HepG2 (cell line): ENCODE results near the gene FAR1. TPM values are rescaled to one million over a fixed set of nuclear protein-coding genes. Genes with fewer than 3 reads are reported as not detected.

Source experiments
- ATAC-seq: fragments of 200-7000 bp; cut with Tn5 transposase; 3 replicates; pipeline ENCODE4 v1.9.1; 2020; ENCODE audit warnings: mild to moderate bottlenecking, moderate library complexity
- BruUV-seq: library from RNA; stranded (reverse); fragments of 400-500 nt; replicated peaks from 2 replicates; lab custom pipeline; 2021; lab: Mats Ljungman, UMichigan
- CTCF ChIA-PET: fragments of 300-600 bp; formaldehyde crosslinking; extraction: SDS; loops from one replicate; lab custom pipeline; 2021; ENCODE audit warnings: low total read pairs, inconsistent platforms, low intra/inter-chr PET ratio; lab: Yijun Ruan, JAX
- POLR2A ChIA-PET: fragments of 350-600 bp; sonication (Branson Sonifier 250); formaldehyde crosslinking; loops from one replicate; lab custom pipeline; 2020; ENCODE audit warnings: antibody characterized with exemption, inconsistent platforms; lab: Yijun Ruan, JAX
- DNase-seq: peaks from one replicate; pipeline ENCODE4 v3.0.0-alpha.2; 2015; ENCODE audit warnings: low spot score
- FAIRE-seq: peaks from 3 replicates; lab custom pipeline; 2011; peaks lifted over from hg19 to GRCh38; lab: Jason Lieb, UNC
- H2AFZ ChIP-seq: one replicate; pipeline ENCODE4 v1.6.1; 2011; ENCODE audit warnings: low read length, inconsistent platforms
- H3K27ac ChIP-seq: fragments of 300-600 bp; 3 replicates; pipeline ENCODE4 v1.8.0; 2011; ENCODE audit warnings: mixed run types, mild to moderate bottlenecking, mixed read lengths, low read length, inconsistent platforms; ENCODE audit not compliant: insufficient read depth; ENCODE audit errors: extremely low read length
- H3K27me3 ChIP-seq, 2 experiments: fragments of 200-600 bp in 1 of 2; 2 replicates in 1 of 2; 3 replicates in 1 of 2; pipeline versions ENCODE4 v1.6.0 to v1.8.0; 2011; ENCODE audit warnings: low read length in 2 of 2, mild to moderate bottlenecking in 2 of 2, moderate library complexity in 2 of 2, inconsistent platforms in 1 of 2; ENCODE audit not compliant: insufficient read depth in 2 of 2, control insufficient read depth in 1 of 2
- H3K36me3 ChIP-seq, 2 experiments: fragments of 200-600 bp in 1 of 2; replicated peaks in 1 of 2; 2 replicates in 1 of 2; 3 replicates in 1 of 2; pipeline versions ENCODE4 v1.5.1 to v1.8.0; 2011; ENCODE audit warnings: low read length in 2 of 2, inconsistent platforms in 1 of 2; ENCODE audit not compliant: insufficient read depth in 2 of 2, control insufficient read depth in 1 of 2
- H3K4me1 ChIP-seq: 2 replicates; pipeline ENCODE4 v1.5.1; 2012; ENCODE audit warnings: low read length, inconsistent platforms; ENCODE audit not compliant: insufficient read depth
- H3K4me2 ChIP-seq: 2 replicates; pipeline ENCODE4 v1.6.0; 2011; ENCODE audit warnings: low read depth, low read length, inconsistent platforms
- H3K4me3 ChIP-seq, 3 experiments: fragments of 200-600 bp in 1 of 3; sonication (generic), shearing (Covaris generic) in 1 of 3; replicated peaks in 1 of 3; 2 replicates each; pipeline ENCODE4 v1.5.1; 2011 to 2016; ENCODE audit warnings: low read length in 3 of 3, inconsistent platforms in 2 of 3, low read depth in 2 of 3, mild to moderate bottlenecking in 2 of 3, control low read depth in 1 of 3, mixed read lengths in 1 of 3; ENCODE audit not compliant: insufficient read depth in 1 of 3
- H3K79me2 ChIP-seq: one replicate; pipeline ENCODE4 v1.6.1; 2011; ENCODE audit warnings: low read length, inconsistent platforms; ENCODE audit not compliant: insufficient read depth
- H3K9ac ChIP-seq: 2 replicates; pipeline ENCODE4 v1.6.0; 2011; ENCODE audit warnings: mild to moderate bottlenecking, low read depth, low read length, inconsistent platforms; ENCODE audit not compliant: insufficient read depth
- H3K9me3 ChIP-seq: 2 replicates; pipeline ENCODE4 v1.5.1; 2012; ENCODE audit warnings: mild to moderate bottlenecking, low read length
- H4K20me1 ChIP-seq: 2 replicates; pipeline ENCODE4 v1.6.0; 2011; ENCODE audit warnings: inconsistent platforms, mild to moderate bottlenecking, low read length, moderate library complexity; ENCODE audit not compliant: insufficient read depth
- ERF ChIP-seq: IDR thresholded peaks from 2 replicates; pipeline ENCODE4 v1.6.1; 2018; ENCODE audit warnings: missing biosample characterization, missing genetic modification reagents
- HNRNPLL ChIP-seq: fragments of 200-400 bp; formaldehyde crosslinking; IDR thresholded peaks from 2 replicates; pipeline ENCODE4 v1.6.1; 2017; ENCODE audit warnings: mild to moderate bottlenecking, low read depth, low read length; ENCODE audit not compliant: poor library complexity, severe bottlenecking
- KDM2A ChIP-seq: sonication (generic); formaldehyde crosslinking; IDR thresholded peaks from 2 replicates; pipeline ENCODE4 v1.4.0; 2020; ENCODE audit warnings: low read depth, missing genetic modification reagents, borderline replicate concordance
- PTBP1 ChIP-seq: fragments of 200-400 bp; formaldehyde crosslinking; IDR thresholded peaks from 2 replicates; pipeline ENCODE4 v1.6.1; 2018; ENCODE audit warnings: low read length, low read depth; ENCODE audit not compliant: poor library complexity, severe bottlenecking
- ZMYM4 ChIP-seq: sonication (generic); formaldehyde crosslinking; IDR thresholded peaks from 2 replicates; pipeline ENCODE4 v1.8.1; 2023; ENCODE audit warnings: mild to moderate bottlenecking, missing genetic modification reagents
- ZNF256 ChIP-seq: sonication (generic); formaldehyde crosslinking; conservative IDR thresholded peaks from 2 replicates; pipeline ENCODE4 v1.4.0; 2020; ENCODE audit warnings: missing genetic modification reagents
- ZNF367 ChIP-seq: sonication (generic); formaldehyde crosslinking; IDR thresholded peaks from 2 replicates; pipeline ENCODE4 v1.4.0; 2020; ENCODE audit warnings: missing genetic modification reagents, borderline replicate concordance
- ZNF788 ChIP-seq: sonication (generic); formaldehyde crosslinking; IDR thresholded peaks from 2 replicates; pipeline ENCODE4 v1.5.0; 2020; ENCODE audit warnings: mild to moderate bottlenecking, missing genetic modification reagents, borderline replicate concordance
- ZNF816 ChIP-seq: sonication (generic); formaldehyde crosslinking; IDR thresholded peaks from 2 replicates; pipeline ENCODE4 v1.8.0; 2022; ENCODE audit warnings: missing genetic modification reagents, mild to moderate bottlenecking, borderline replicate concordance
- ZSCAN22 ChIP-seq: sonication (generic); formaldehyde crosslinking; IDR thresholded peaks from 2 replicates; pipeline ENCODE4 v1.4.0; 2020; ENCODE audit warnings: mild to moderate bottlenecking, missing genetic modification reagents
- in situ Hi-C: cut with HindIII; loops from 2 replicates; pipeline ENCODE4 v1.10.0; 2017; ENCODE audit warnings: low pct_unique_long_range_greater_than_20kb; ENCODE audit not compliant: extremely low pct_ligation_motif_present
- intact Hi-C: fragments of 100-400 bp; cut with micrococcal nuclease; formaldehyde crosslinking; loops from one replicate; pipeline ENCODE4 v1.10.0; 2022; ENCODE audit not compliant: unreplicated experiment
- polyA plus RNA-seq, 8 experiments: library from polyadenylated mRNA; depleted of rRNA in 3 of 8; stranded (reverse) in 7 of 8; unstranded in 1 of 8; fragments of >200 nt; fragmentation: Illumina TruSeq in 4 of 8; extraction: Trizol in 4 of 8; gene quantifications; 2 replicates each; pipeline versions ENCODE4 v1.2.1 to v1.2.3, GENCODE V29; 2011 to 2016; ENCODE audit warnings: low read depth in 4 of 8, missing spikeins in 1 of 8, mixed read lengths in 1 of 8; ENCODE audit not compliant: insufficient read depth in 1 of 8
- total RNA-seq, 5 experiments: library from RNA; depleted of rRNA; stranded (reverse); fragments of >200 nt; fragmentation: Illumina TruSeq; extraction: Trizol; gene quantifications; 2 replicates each; pipeline ENCODE4 v1.2.3, GENCODE V29; 2016; ENCODE audit warnings: low read depth in 1 of 5
- TF ChIP-seq, protein P1 (sequence below): sonication (generic); formaldehyde crosslinking; IDR thresholded peaks from 2 replicates; pipeline ENCODE4 v1.4.0; 2020; ENCODE audit warnings: missing genetic modification reagents
- TF ChIP-seq, protein P2 (sequence below): sonication (generic); formaldehyde crosslinking; IDR thresholded peaks from 2 replicates; pipeline ENCODE4 v1.8.0; 2022; ENCODE audit warnings: missing genetic modification reagents, low read depth, mild to moderate bottlenecking, borderline replicate concordance
- TF ChIP-seq, protein P3 (sequence below): sonication (generic); formaldehyde crosslinking; IDR thresholded peaks from 2 replicates; pipeline ENCODE4 v1.8.1; 2023; ENCODE audit warnings: mild to moderate bottlenecking, missing genetic modification reagents, borderline replicate concordance
- TF ChIP-seq, protein P4 (sequence below): IDR thresholded peaks from 2 replicates; pipeline ENCODE4 v1.6.1; 2016; ENCODE audit warnings: low read depth, control low read depth
- TF ChIP-seq, protein P5 (sequence below): sonication (generic); formaldehyde crosslinking; IDR thresholded peaks from 2 replicates; pipeline ENCODE4 v1.8.0; 2022; ENCODE audit warnings: mild to moderate bottlenecking, missing genetic modification reagents; ENCODE audit not compliant: insufficient replicate concordance

The FAR1 gene
- total and polyA plus RNA-seq, 2 of the 13 experiments (the other 11 are each of a cell fraction or from before 2014, with no cell fraction given), result 0.40 to 0.95 TPM

DNA sequence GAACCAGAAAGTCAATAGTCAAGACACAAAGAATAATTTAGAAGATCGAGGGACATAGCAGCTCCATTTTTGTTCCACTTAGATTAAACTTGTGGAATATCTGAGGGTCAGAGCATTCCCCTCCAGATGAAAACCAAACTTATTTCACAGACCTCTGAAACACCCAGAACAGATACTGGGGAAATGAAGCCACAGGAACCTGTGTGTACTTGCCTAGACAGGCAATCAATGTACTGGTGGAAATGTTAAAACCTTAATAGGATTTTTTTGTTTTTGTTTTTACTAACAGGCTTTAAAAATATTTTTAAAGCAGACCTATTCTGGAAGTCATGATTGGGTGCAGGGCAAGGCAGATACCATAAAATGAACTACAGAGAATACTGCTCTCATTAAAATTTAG is 4.1 kb upstream of the FAR1 start (continued):
- TF ChIP-seq, protein P1, sequence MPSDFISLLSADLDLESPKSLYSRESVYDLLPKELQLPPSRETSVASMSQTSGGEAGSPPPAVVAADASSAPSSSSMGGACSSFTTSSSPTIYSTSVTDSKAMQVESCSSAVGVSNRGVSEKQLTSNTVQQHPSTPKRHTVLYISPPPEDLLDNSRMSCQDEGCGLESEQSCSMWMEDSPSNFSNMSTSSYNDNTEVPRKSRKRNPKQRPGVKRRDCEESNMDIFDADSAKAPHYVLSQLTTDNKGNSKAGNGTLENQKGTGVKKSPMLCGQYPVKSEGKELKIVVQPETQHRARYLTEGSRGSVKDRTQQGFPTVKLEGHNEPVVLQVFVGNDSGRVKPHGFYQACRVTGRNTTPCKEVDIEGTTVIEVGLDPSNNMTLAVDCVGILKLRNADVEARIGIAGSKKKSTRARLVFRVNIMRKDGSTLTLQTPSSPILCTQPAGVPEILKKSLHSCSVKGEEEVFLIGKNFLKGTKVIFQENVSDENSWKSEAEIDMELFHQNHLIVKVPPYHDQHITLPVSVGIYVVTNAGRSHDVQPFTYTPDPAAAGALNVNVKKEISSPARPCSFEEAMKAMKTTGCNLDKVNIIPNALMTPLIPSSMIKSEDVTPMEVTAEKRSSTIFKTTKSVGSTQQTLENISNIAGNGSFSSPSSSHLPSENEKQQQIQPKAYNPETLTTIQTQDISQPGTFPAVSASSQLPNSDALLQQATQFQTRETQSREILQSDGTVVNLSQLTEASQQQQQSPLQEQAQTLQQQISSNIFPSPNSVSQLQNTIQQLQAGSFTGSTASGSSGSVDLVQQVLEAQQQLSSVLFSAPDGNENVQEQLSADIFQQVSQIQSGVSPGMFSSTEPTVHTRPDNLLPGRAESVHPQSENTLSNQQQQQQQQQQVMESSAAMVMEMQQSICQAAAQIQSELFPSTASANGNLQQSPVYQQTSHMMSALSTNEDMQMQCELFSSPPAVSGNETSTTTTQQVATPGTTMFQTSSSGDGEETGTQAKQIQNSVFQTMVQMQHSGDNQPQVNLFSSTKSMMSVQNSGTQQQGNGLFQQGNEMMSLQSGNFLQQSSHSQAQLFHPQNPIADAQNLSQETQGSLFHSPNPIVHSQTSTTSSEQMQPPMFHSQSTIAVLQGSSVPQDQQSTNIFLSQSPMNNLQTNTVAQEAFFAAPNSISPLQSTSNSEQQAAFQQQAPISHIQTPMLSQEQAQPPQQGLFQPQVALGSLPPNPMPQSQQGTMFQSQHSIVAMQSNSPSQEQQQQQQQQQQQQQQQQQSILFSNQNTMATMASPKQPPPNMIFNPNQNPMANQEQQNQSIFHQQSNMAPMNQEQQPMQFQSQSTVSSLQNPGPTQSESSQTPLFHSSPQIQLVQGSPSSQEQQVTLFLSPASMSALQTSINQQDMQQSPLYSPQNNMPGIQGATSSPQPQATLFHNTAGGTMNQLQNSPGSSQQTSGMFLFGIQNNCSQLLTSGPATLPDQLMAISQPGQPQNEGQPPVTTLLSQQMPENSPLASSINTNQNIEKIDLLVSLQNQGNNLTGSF (CRISPR knock-in tag), result no peak
- TF ChIP-seq ZSCAN22 (CRISPR knock-in tag) (no peak), ZNF816 (CRISPR knock-in tag) (no peak), ZNF367 (no peak)
- TF ChIP-seq, protein P2, sequence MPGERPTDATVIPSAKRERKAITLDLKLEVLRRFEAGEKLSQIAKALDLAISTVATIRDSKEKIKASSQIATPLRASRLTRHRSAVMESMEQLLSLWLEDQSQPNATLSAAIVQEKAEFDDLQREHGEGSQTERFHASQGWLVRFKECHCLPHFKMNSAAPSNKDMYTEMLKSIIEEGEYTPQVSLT, result no peak

DNA sequence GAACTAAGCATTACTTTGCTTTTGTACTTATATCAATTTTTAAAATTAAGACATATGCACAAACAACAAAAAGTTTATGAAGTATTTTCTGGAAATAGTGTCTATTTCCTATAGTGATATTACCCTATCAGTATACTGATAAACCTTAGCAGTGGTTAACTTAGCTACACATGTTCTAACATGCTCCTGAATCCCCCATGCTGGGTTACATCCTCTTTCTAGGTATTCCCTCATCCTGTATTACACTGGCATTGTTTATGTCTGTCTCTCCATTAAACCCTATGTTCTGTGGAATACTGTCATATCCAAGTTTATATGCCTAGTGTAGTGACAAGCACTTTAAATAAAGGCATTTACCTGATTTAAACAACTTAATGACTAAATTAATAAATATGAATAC is 1.8 kb upstream of the FAR1 start:
- intact Hi-C loops, result no loop called here
- POLR2A ChIA-PET, result no interaction called here
- CTCF ChIA-PET, result no interaction called here
- DNase-seq (no peak), ATAC-seq (no peak), FAIRE-seq (no peak)
- no TSS peak for BruUV-seq
- in situ Hi-C loops, result no loop called here
- Histone ChIP-seq H2AFZ (no peak overlapping the region), H3K4me1 (no peaks in the 10 kb centered on the region), H3K9ac (no peak overlapping the region), H3K9me3 (no peaks in the 10 kb centered on the region), H3K79me2 (no peaks in the 10 kb centered on the region), H3K36me3 (no peaks in the 10 kb centered on the region), H4K20me1 (no peaks in the 10 kb centered on the region), H3K4me3 (no peak overlapping the region), H3K27ac (no peak overlapping the region), H3K4me2 (no peak overlapping the region), H3K27me3 (no peaks in the 10 kb centered on the region)
- TF ChIP-seq ERF (CRISPR knock-in tag) (no peak), PTBP1 (no peak), HNRNPLL (no peak), KDM2A (CRISPR knock-in tag) (no peak), ZNF256 (CRISPR knock-in tag) (no peak), ZMYM4 (CRISPR knock-in tag) (no peak), ZNF788 (CRISPR knock-in tag) (no peak)
- TF ChIP-seq, protein P3, sequence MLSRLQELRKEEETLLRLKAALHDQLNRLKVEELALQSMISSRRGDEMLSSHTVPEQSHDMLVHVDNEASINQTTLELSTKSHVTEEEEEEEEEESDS (CRISPR knock-in tag), result no peak
- TF ChIP-seq, protein P4, sequence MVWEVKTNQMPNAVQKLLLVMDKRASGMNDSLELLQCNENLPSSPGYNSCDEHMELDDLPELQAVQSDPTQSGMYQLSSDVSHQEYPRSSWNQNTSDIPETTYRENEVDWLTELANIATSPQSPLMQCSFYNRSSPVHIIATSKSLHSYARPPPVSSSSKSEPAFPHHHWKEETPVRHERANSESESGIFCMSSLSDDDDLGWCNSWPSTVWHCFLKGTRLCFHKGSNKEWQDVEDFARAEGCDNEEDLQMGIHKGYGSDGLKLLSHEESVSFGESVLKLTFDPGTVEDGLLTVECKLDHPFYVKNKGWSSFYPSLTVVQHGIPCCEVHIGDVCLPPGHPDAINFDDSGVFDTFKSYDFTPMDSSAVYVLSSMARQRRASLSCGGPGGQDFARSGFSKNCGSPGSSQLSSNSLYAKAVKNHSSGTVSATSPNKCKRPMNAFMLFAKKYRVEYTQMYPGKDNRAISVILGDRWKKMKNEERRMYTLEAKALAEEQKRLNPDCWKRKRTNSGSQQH (CRISPR knock-in tag), result no peak
- TF ChIP-seq, protein P5, sequence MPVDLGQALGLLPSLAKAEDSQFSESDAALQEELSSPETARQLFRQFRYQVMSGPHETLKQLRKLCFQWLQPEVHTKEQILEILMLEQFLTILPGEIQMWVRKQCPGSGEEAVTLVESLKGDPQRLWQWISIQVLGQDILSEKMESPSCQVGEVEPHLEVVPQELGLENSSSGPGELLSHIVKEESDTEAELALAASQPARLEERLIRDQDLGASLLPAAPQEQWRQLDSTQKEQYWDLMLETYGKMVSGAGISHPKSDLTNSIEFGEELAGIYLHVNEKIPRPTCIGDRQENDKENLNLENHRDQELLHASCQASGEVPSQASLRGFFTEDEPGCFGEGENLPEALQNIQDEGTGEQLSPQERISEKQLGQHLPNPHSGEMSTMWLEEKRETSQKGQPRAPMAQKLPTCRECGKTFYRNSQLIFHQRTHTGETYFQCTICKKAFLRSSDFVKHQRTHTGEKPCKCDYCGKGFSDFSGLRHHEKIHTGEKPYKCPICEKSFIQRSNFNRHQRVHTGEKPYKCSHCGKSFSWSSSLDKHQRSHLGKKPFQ (CRISPR knock-in tag), result no peak
